HCT116 (cell line): ENCODE results near the gene GCC1.

Experiments used
- EZH2 ChIP-seq: fragments of 200-600 bp; sonication (generic); IDR thresholded peaks from 2 replicates; pipeline ENCODE4 v1.6.1; 2017; ENCODE audit warnings: antibody characterized with exemption, mixed run types
- SRF ChIP-seq: IDR thresholded peaks from 2 replicates; pipeline ENCODE4 v1.6.1; 2012; ENCODE audit warnings: low read depth
- TF ChIP-seq, protein P1 (sequence below), 3 experiments: fragments of 200-600 bp in 1 of 3; sonication (generic) in 1 of 3; IDR thresholded peaks in 2 of 3; conservative IDR thresholded peaks in 1 of 3; 2 replicates each; pipeline ENCODE4 v1.5.1; 2012 to 2017; ENCODE audit warnings: low read depth in 2 of 3, low read length in 2 of 3, antibody characterized with exemption in 1 of 3, borderline replicate concordance in 1 of 3, control low read depth in 1 of 3, mild to moderate bottlenecking in 1 of 3, mixed read lengths in 1 of 3, mixed run types in 1 of 3, moderate library complexity in 1 of 3; ENCODE audit not compliant: insufficient read depth in 1 of 3
- TF ChIP-seq, protein P2 (sequence below): IDR thresholded peaks from 2 replicates; pipeline ENCODE4 v1.6.1; 2012

DNA sequence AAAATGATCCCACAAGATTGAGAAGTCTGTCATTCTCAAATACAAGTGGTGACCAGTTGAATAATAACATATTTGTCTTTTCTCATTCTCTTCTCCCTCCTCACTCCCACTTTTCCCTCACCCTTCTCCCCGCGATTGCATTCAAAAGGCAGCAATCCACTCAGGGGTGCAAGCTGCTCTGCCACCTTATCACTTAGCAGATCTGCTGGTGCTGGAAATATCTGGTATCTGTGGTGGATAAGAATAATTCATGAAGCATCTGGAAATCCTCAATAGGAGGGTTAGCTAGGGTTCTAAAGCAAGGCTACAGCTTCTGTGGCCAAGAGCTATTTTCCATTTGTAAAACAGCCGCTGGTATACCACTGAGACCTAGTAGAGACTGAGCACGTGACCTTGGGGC, 43.8 kb downstream of the GCC1 start:
- TF ChIP-seq, protein P1, sequence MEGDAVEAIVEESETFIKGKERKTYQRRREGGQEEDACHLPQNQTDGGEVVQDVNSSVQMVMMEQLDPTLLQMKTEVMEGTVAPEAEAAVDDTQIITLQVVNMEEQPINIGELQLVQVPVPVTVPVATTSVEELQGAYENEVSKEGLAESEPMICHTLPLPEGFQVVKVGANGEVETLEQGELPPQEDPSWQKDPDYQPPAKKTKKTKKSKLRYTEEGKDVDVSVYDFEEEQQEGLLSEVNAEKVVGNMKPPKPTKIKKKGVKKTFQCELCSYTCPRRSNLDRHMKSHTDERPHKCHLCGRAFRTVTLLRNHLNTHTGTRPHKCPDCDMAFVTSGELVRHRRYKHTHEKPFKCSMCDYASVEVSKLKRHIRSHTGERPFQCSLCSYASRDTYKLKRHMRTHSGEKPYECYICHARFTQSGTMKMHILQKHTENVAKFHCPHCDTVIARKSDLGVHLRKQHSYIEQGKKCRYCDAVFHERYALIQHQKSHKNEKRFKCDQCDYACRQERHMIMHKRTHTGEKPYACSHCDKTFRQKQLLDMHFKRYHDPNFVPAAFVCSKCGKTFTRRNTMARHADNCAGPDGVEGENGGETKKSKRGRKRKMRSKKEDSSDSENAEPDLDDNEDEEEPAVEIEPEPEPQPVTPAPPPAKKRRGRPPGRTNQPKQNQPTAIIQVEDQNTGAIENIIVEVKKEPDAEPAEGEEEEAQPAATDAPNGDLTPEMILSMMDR (IDR thresholded peaks at IDR 0.05 in 2 of 3, conservative IDR thresholded peaks at IDR 0.05 in 1 of 3; ENCODE audit: borderline replicate concordance in 1 of 3, insufficient read depth in 1 of 3, low read depth in 2 of 3, low read length in 2 of 3): no peak
- TF ChIP-seq, protein P2, sequence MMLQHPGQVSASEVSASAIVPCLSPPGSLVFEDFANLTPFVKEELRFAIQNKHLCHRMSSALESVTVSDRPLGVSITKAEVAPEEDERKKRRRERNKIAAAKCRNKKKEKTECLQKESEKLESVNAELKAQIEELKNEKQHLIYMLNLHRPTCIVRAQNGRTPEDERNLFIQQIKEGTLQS: no peak
- no peak for TF ChIP-seq EZH2
- no peak for TF ChIP-seq SRF
